Ectodermal cell (in vitro differentiated cells): ENCODE data around the gene BCL2A1.

ENCODE experiments used
- H3K27ac ChIP-seq: 2 replicates; pipeline ENCODE4 v1.7.0; 2013; ENCODE audit warnings: mild to moderate bottlenecking, low read depth, low read length; ENCODE audit not compliant: insufficient read depth, poor library complexity, severe bottlenecking
- H3K27me3 ChIP-seq: 2 replicates; pipeline ENCODE4 v1.7.0; 2013; ENCODE audit warnings: mild to moderate bottlenecking, low read length; ENCODE audit not compliant: insufficient read depth, control insufficient read depth, poor library complexity, severe bottlenecking
- H3K36me3 ChIP-seq: one replicate; pipeline ENCODE4 v1.7.0; 2013; ENCODE audit warnings: low read length; ENCODE audit not compliant: control insufficient read depth, insufficient read depth
- H3K4me1 ChIP-seq: one replicate; pipeline ENCODE4 v1.7.0; 2013; ENCODE audit warnings: low read length; ENCODE audit not compliant: control insufficient read depth, insufficient read depth
- H3K4me3 ChIP-seq: 2 replicates; pipeline ENCODE4 v1.7.0; 2013; ENCODE audit warnings: low read depth, low read length, control low read depth; ENCODE audit not compliant: insufficient read depth
- H3K9me3 ChIP-seq: 2 replicates; pipeline ENCODE4 v1.7.0; 2013; ENCODE audit warnings: mild to moderate bottlenecking, low read length, moderate library complexity; ENCODE audit not compliant: control insufficient read depth
- WGBS, 2 experiments: methylation state at CpG; one replicate each; pipeline ENCODE4 v1.1.7; 2013; ENCODE audit warnings: missing lambda C conversion rate in 2 of 2; 5-methylcytosine and 5-hydroxymethylcytosine counted together

BCL2A1 gene

DNA sequence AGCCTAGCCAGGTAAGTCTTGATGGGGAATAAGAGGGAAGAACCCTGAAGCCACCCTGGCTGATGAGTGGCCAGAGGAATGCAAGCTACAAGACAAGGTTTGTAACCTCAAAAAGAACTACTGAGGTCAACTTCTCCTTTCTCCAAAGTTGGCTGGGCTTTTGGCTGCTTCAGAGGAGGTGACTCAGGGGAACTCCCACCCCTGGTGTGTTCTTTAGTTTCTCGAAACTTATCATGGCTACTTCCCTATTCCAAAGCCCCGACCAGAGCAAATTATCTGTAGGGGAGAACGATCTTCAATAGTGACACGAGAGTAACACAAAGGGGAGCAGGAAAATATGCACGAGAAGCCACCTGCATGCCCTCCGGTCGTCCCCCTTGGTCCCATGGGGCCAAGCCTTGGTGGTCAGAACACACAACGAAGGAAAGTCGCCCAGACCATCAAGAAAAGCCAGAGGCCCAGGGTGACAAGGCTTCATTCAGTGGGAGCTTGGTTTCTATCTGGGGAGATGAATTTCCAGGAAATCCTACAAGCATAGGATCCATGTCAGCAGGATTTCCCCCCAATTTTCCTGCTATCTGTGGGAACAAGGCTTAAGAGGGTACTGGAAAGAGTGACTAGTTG lies 6.5 kb upstream of the BCL2A1 start:
- Histone ChIP-seq H3K27me3 (no peaks in the 10 kb centered on the region), H3K4me3 (no peak overlapping the region), H3K9me3 (no peaks in the 10 kb centered on the region), H3K4me1 (no peaks in the 10 kb centered on the region), H3K27ac (no peak overlapping the region), H3K36me3 (no peaks in the 10 kb centered on the region)
- WGBS, 2 experiments: 84 to 88% methylated on average over 9 of the region's 9 CpGs

DNA sequence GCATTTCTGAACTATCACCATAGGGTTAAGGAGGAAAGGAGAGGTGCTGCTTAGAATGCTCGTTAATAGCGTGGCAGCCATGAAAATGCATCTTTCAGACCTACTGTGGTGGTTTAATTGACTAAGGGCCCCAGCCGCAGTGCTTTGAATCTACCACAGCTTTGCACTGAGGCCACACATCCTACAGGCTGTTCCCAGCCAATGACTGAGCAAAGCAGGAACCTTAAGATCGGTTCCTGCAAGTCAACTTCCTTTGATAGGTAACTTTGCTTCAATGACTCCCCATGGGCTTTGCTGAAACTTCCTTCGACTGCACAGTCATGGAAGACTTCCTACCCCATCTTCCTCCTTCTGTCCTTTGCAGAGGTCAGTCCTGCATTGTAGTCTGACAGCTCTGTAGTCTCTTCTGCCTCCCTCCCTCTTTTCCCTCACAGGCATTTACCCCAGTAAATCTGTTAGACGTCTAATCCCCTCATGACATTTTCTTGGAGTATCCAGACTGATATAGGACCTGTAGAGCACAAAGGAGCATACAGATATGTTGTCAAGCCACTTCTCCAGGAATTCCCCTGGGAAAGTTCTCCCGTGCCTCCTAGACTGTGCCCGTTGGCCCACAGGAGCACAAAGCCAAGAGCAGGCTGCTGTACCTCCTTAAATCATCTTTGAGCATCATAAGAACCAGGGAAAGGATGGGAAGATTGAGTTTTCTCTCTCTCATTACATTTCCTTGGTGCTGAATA lies 2.6 kb upstream of the BCL2A1 start:
- Histone ChIP-seq H3K9me3 (no peaks in the 10 kb centered on the region), H3K4me3 (no peak overlapping the region)

DNA sequence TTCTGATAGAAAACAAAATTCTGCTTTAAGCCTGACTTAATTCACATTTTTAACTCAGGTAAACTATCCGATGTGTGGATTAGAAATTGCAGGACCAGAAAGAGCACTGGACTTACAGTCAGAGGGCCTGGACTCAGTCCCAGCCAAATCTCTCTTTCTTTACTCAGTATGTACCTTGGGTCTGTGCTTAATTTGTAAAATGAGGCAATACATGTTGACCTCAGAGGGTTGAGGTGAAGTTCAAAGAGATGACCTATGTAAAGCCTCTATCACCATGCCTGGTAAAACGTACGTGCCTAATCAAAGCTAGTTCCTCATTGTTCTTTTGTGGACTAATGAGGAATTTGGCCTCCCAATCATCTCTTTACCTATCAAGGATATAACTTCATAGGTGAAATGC lies 1.9 kb upstream of the BCL2A1 start:
- H3K4me1 ChIP-seq: no peaks in the 10 kb centered on the region
- no peak overlapping the region for H3K27ac ChIP-seq
- no peak overlapping the region for H3K4me3 ChIP-seq
- 89 to 100% methylated on average over 3 of the region's 3 CpGs for WGBS, 2 experiments
- H3K36me3 ChIP-seq: no peaks in the 10 kb centered on the region
- no peaks in the 10 kb centered on the region for H3K27me3 ChIP-seq
- H3K9me3 ChIP-seq: no peaks in the 10 kb centered on the region

More for the DNA sequence above, 2.6 kb upstream of the BCL2A1 start:
- 89 to 94% methylated on average over 8 of the region's 8 CpGs for WGBS, 2 experiments
- Histone ChIP-seq H3K27ac (no peak overlapping the region), H3K4me1 (no peaks in the 10 kb centered on the region), H3K27me3 (no peaks in the 10 kb centered on the region), H3K36me3 (no peaks in the 10 kb centered on the region)

DNA sequence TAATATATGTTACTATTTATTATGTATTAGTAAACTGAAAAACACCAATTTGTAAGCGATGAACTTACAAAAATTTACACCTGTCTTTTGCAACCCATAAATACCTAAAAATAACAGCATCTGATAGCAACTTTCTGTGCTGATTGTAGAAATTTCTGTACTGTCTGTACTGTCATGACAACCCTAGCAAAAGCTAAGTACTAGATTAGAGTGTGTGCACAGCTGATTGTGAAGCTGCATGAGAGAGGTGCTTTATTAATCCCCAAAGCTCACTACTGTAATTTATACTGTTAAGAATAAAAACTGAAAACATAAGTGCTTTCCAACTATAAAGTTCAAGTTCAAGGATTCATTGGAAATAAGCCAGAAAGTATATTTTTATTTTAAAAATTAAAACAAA lies 815 bp downstream of the BCL2A1 start:
- WGBS, 2 experiments: 78% methylated on average over 1 of the region's 1 CpG; no CpG with 5 or more reads in 1 of the 2 experiments
- Histone ChIP-seq H3K4me3 (no peak overlapping the region), H3K4me1 (no peaks in the 10 kb centered on the region), H3K27me3 (no peaks in the 10 kb centered on the region), H3K36me3 (no peaks in the 10 kb centered on the region), H3K27ac (no peak overlapping the region), H3K9me3 (no peaks in the 10 kb centered on the region)

GRCh38 chr15:79969146-79969545 lies 1.9 kb downstream of the BCL2A1 start:
- Histone ChIP-seq H3K27me3 (no peaks in the 10 kb centered on the region), H3K9me3 (no peaks in the 10 kb centered on the region), H3K4me3 (no peak overlapping the region), H3K4me1 (no peaks in the 10 kb centered on the region), H3K36me3 (no peaks in the 10 kb centered on the region), H3K27ac (no peak overlapping the region)
- WGBS, 2 experiments: 91 to 96% methylated on average over 4 to 5 of the region's 5 CpGs

- Histone ChIP-seq H3K4me3 (no peak overlapping the region), H3K36me3 (no peaks in the 10 kb centered on the region), H3K9me3 (no peaks in the 10 kb centered on the region), H3K27ac (no peak overlapping the region), H3K4me1 (no peaks in the 10 kb centered on the region), H3K27me3 (no peaks in the 10 kb centered on the region)
- WGBS, 2 experiments: 96 to 97% methylated on average over 10 of the region's 10 CpGs
These were observed 3.5 kb downstream of the BCL2A1 start for GRCh38 chr15:79967298-79968182.

DNA sequence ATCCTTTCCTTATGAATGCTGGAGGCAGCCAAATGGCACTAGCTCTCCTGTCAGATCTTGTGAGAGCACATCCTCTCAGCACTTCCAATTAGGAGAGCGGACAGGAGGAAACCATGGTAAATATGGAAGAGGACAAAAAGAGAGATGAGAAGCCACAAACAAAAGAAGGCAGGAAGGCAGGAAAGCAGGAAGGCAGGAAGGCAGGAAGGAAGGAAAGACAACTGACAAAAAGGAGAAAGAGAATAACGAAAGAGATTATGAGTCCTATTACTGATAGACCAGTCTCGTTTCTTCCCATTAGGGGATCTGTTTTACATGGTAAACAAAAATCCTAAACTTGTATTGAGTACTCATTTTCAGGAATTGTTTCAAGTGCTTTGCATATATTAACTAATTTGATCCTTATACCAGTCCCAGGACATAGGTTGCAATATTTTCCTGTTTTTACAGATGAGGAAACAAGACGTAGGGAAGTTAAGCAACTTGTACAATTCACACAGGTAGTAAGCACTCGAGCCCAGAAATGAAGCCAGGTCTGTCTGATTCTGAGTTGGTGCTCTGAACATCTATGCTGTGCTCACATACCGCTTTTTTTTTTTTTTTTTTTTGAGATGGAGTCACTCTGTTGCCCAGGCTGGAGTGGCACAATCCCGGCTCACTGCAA lies 4.2 kb downstream of the BCL2A1 start:
- no peaks in the 10 kb centered on the region for H3K36me3 ChIP-seq
- no peak overlapping the region for H3K4me3 ChIP-seq
- H3K27me3 ChIP-seq: no peaks in the 10 kb centered on the region
- H3K4me1 ChIP-seq: no peaks in the 10 kb centered on the region
- no peak overlapping the region for H3K27ac ChIP-seq
- H3K9me3 ChIP-seq: no peaks in the 10 kb centered on the region
- WGBS, 2 experiments: 93 to 98% methylated on average over 7 of the region's 7 CpGs

DNA sequence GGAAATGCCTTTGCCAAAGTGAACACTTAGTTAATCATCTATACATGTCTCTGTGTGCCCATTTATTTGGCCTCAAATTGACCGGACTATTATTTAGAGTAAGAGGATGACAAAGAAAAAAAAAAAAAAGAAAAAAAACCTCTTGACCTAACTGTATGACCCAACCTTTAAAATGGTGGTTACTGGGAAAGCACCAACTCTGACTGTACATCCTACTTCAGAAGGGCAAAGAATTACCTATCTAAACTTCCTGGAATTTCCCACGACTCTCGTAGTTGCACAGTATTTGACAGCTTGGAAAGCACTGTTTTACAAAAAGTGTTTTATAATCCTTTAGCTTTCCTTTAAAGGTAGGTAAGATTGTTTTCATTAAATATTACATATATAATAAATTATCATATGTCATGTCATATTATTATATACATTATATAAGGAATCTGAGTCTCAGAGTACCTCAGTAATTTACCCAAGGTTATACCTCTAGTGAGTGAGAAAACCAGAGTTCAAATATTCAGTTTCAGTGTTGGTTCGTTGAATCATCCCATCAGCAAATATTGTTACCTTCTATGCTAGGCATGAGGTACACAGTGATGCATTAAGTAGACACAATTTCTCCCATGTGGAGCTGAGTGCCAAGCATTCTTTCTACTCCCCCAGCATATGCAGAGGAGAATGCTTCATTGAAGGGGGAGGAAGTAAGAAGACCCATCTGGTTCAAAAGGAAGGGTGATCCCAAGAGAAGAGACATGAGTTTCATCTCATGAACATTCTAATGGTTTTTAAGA lies 5.0 kb downstream of the BCL2A1 start:
- no peak overlapping the region for H3K27ac ChIP-seq
- 91 to 92% methylated on average over 3 of the region's 4 CpGs for WGBS, 2 experiments
- no peak overlapping the region for H3K4me3 ChIP-seq
- H3K27me3 ChIP-seq: no peaks in the 10 kb centered on the region
- H3K9me3 ChIP-seq: no peaks in the 10 kb centered on the region
- no peaks in the 10 kb centered on the region for H3K36me3 ChIP-seq
- H3K4me1 ChIP-seq: no peaks in the 10 kb centered on the region

GRCh38 chr15:79964232-79964805 lies 6.7 kb downstream of the BCL2A1 start:
- Histone ChIP-seq H3K36me3 (no peaks in the 10 kb centered on the region), H3K4me1 (no peaks in the 10 kb centered on the region), H3K27ac (no peak overlapping the region), H3K27me3 (no peaks in the 10 kb centered on the region), H3K4me3 (no peak overlapping the region), H3K9me3 (no peaks in the 10 kb centered on the region)
- 95% methylated on average over 6 of the region's 6 CpGs for WGBS, 2 experiments
